ENCODE results near the gene SDR39U1.
"Not testable (repeated sequence)": the region's sequence is repeated elsewhere in the genome, so short reads cannot be mapped to it uniquely, and the experiment has no call there.

The SDR39U1 gene, protein sequence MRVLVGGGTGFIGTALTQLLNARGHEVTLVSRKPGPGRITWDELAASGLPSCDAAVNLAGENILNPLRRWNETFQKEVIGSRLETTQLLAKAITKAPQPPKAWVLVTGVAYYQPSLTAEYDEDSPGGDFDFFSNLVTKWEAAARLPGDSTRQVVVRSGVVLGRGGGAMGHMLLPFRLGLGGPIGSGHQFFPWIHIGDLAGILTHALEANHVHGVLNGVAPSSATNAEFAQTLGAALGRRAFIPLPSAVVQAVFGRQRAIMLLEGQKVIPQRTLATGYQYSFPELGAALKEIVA

DNA sequence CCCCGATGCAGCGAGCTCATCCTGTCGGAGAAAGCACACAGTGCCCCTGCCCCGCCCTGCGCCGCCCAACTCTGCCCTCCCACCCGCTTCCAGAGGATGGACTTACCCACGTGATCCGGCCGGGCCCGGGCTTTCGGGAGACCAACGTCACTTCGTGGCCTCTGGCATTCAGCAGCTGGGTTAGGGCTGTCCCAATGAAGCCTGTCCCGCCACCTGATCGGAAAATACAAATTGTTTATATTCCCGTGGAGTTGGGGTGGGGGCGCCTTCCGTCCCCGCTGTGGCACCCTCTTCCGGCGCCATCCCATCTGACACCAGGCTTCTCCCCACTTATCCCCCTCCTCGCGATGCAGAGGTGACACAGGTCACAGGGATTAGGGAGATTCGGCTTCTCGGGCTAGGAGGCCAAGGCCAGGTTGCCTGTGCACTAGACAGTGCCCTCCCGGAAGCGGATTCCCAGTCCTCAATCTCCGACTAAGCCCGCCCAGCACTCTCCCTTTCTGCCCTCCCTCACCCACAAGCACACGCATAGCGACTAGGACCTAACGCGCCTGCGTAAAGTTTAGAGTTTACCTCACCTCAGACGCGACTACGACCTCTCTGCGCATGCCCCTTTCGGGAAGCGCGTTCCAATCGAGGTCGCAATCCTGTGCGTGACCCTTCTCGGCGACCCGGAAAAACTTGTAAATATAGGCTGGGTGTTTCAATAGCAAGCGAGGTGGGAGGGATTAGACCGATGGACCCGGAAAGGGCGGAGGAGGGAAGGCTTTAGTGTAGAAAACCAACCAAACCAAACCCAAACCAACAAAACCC lies at the start of gene SDR39U1:
SDR39U1 (minus strand) TSS at position 537 of the 813 bp plus-strand sequence; CDS start at position 530, 7 bp downstream.
- peak within 1 kb of the TSS; percentile 96 for H3K4me3 ChIP-seq (ENCODE audit: low read length)
- TF ChIP-seq ZNF274 (IDR thresholded peaks at IDR 0.05; ENCODE audit: low read depth, low read length): no peak

DNA sequence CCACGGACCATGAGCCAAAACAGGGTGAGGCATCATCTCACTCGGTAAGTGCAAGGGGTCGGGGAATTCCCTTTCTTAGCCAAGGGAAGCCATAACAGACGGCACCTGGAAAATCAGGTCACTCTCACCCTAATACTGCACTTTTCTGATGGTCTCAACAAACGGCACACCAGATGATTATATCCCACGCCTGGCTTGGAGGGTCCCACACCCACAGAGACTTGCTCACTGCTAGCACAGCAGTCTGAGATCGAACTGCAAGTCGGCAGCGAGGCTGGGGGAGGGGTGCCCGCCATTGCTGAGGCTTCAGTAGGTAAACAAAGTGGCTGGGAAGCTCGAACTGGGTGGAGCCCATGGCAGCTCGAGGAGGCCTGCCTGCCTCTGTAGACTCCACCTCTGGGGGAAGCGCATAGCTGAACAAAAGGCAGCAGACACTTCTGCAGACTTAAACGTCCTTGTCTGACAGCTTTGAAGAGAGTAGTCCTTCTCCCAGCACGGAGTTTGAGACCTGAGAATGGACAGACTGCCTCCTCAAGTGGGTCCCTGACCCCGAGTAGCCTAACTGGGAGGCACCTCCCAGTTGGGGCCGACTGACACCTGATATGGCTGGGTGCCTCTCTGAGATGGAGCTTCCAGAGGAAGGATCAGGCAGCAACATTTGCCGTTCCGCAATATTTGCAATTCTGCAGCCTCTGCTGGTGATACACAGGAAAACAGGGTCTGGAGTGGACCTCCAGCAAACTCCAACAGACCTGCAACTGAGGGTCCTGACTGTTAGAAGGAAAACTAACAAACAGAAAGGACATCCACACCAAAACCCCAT lies 49.2 kb upstream of the SDR39U1 start:
- not testable (repeated sequence) for H3K4me3 ChIP-seq (ENCODE audit: low read length)

DNA sequence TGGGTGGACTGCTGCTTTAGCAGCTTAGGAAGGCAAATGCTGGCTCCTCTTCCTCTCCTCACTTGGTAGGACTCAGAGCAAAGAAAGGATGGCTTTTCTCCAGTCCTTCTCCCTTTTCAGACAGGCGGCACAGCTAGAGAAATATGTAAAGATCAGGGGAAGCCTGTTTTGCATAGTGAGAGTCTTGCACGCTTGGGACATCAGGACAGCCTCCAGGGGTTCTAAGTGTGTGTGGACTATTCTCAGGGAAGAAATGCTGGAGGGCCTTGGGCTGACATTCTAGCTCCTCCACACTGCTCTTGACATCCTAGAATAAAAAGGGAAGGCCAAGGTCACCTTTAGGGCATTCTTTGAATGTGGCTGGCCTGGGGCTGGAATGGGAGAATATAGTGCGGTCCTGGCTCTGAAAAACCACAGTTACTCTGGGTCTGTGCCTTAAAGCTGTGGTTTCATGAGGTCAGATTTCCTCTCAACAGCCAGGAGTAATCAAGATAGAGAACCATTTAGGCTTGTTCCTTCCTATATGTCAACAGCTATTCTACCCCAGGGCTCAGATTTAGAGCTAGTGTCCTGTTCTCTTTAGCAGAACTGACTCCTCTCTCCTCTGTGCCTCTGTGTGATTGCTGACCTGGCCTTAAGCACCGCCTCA lies 41.2 kb upstream of the SDR39U1 start:
- no peak overlapping the region for H3K4me3 ChIP-seq (ENCODE audit: low read length)
- no peak for TF ChIP-seq ZNF274 (IDR thresholded peaks at IDR 0.05; ENCODE audit: low read depth, low read length)

DNA sequence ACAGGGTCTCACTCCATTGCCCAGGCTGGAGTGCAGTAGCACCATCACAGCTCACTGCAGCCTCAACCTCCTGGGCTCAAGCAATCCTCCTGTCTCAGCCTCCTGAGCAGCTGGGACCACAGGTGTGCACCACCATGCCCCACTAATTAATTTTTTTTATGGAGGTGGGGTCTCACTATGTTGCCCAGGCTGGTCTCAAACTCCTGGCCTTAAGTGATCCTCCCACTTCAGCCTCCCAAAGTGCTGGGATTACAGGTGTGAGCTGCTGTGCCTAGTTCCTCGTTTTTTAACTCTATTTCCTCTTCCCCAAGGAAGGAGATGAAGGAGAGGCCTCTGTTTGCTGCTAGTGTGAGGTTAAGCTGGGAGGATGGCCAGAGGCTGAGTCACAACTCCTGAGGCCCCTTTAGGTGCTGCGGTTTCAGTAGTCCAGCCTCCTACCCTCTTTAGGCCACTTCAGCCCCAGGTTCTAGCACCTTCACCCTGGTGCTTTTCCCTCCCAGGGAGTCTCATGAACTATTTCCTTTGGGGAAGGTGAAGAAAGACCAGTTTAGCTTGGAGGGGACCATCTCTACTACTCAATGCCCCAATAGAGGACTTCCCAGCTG lies 40.2 kb upstream of the SDR39U1 start:
- not testable (repeated sequence) for H3K4me3 ChIP-seq (ENCODE audit: low read length)

DNA sequence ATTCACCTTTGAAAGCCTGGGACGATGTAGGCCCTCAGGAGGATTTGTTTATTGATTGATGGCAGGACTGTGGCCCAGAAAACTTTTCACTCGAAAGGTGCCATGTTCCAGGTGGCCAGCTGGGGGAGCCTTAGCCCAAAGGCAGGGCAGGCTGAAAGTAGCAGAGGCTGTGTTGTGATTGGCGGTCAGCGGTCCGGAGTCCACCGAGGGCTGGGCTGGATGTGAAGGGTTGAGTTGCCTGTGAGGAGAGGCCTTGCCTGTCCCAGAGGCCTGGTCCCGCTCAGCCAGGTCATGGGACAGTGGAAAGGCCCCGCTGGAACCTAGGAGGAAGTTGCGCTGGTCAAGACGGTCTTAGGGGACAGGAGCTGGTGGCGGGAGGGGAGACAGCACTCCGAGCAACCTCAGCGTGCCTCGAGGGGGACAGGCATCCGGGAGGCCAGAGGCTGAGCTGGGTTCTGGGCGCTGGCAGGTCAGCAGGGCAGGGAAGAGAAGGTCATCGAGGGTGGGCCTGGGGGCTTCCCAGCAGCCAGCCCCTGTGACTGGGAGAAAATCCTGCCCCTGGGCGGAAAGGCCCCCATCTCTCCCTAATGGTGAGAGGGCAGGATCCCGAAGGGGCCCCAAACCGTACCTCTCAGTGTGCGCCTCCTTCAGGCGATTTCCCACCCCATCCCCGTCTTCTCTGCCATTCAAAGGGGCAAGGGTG lies 39.2 kb upstream of the SDR39U1 start:
- no peak for TF ChIP-seq ZNF274 (IDR thresholded peaks at IDR 0.05; ENCODE audit: low read depth, low read length)
- no peak overlapping the region for H3K4me3 ChIP-seq (ENCODE audit: low read length)

DNA sequence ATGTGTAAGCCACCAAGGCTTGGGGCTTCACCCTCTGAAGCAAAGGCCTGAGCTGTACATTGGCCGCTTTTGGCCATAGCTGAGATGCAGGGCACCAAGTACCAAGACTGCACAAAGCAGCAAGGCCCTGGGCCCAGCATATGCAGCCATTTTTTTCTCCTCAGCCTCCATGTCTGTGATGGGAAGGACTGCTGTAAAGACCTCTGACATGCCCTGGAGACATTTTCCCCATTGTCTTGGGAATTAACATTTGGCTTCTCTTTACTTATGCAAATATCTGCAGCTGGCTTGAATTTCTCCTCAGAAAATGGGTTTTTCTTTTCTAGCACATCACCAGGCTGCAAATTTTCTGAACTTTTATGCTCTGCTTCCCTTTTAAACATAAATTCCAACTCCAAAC lies 37.4 kb upstream of the SDR39U1 start:
- H3K4me3 ChIP-seq (ENCODE audit: low read length): not testable (repeated sequence)

DNA sequence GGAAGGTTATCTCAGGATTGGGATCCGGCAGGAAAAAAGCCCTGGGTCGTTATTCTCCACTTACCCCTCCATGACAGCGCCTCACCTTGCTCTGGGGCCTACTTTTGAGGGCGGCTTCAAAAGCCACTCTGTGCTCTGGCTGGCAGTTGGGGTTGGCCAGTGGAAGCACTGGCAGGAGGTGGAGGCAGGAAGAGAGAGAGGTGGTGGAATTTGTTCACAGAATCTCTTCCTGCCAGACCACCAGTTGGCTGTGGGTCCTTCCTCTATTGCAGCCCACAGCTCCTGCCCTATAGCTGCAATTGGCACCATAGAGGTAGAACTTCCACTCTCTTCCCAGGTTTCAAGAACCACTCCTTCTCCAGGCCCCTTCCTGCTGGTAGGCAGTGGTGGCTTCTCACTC lies 32.7 kb upstream of the SDR39U1 start:
- no peak overlapping the region for H3K4me3 ChIP-seq (ENCODE audit: low read length)
- no peak for TF ChIP-seq ZNF274 (IDR thresholded peaks at IDR 0.05; ENCODE audit: low read depth, low read length)

DNA sequence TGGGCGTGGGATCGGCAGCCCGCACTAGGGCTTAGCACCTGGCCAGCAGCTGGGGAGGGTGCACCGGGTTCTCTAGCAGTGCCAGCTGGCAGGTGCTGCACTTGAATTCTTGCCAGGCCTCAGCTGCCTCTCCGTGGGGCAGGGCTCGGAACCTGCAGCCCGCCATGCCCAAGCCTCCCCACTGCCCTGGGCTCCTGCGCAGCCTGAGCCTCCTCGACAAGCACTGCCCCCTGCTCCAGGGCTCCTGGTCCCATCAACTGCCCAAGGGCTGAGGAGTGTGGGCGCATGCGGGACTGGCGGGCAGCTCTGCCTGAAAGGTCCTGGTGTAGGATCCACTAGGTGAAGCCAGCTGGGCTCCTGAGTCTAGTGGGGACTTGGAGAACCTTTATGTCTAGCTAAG lies 30.6 kb upstream of the SDR39U1 start:
- TF ChIP-seq ZNF274 (IDR thresholded peaks at IDR 0.05; ENCODE audit: low read depth, low read length): no peak
- H3K4me3 ChIP-seq (ENCODE audit: low read length): no peak overlapping the region

DNA sequence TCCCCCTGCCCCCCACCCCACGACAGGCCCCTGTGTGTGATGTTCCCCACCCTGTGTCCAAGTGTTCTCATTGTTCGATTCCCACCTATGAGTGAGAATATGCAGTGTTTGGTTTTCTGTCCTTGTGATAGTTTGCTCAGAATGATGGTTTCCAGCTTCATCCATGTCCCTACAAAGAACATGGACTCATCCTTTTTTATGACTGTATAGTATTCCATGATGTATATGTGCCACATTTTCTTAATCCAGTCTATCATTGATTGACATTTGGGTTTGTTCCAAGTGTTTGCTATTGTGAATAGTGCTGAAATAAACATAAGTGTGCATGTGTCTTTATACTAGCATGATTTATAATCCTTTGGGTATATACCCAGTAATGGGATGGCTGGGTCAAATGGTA lies 27.9 kb upstream of the SDR39U1 start:
- H3K4me3 ChIP-seq (ENCODE audit: low read length): not testable (repeated sequence)

DNA sequence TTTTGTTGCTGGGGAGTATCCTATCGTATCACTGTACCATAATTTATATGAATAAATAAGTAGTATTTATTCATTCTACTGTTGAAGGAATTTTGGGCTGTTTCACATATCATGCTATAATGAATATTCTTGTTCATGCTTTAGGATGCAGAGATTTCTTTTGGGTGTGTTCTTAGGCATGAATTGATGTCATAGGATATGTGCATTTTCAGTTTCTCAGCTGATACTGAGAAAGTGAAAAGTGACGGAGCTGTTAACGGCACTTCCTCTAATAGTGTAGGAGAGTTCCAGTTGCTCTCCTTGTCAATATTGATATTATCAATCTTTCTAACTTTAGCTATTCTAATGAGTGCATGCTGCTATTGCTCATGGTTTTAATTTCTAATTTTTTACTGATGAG lies 23.2 kb upstream of the SDR39U1 start:
- H3K4me3 ChIP-seq (ENCODE audit: low read length): no peak overlapping the region
- no peak for TF ChIP-seq ZNF274 (IDR thresholded peaks at IDR 0.05; ENCODE audit: low read depth, low read length)

DNA sequence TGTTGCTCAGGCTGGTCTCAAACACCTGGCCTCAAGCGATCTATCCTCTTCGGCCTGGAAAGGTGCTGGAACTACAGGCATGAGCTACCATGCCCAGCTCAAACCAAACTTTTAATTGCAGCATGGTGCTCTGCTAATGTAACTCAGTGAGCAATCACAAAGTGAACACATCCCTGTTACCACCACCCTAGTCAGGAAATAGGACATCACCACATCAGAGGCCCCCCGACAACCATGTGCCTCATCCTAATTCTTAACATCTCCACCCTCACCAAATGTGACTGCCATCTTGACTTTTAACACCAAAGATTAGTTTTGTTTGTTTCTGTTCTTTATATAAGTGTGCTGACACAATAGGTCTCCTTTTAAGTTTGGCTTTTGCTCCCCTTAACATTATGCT lies 22.8 kb upstream of the SDR39U1 start:
- H3K4me3 ChIP-seq (ENCODE audit: low read length): no peak overlapping the region

DNA sequence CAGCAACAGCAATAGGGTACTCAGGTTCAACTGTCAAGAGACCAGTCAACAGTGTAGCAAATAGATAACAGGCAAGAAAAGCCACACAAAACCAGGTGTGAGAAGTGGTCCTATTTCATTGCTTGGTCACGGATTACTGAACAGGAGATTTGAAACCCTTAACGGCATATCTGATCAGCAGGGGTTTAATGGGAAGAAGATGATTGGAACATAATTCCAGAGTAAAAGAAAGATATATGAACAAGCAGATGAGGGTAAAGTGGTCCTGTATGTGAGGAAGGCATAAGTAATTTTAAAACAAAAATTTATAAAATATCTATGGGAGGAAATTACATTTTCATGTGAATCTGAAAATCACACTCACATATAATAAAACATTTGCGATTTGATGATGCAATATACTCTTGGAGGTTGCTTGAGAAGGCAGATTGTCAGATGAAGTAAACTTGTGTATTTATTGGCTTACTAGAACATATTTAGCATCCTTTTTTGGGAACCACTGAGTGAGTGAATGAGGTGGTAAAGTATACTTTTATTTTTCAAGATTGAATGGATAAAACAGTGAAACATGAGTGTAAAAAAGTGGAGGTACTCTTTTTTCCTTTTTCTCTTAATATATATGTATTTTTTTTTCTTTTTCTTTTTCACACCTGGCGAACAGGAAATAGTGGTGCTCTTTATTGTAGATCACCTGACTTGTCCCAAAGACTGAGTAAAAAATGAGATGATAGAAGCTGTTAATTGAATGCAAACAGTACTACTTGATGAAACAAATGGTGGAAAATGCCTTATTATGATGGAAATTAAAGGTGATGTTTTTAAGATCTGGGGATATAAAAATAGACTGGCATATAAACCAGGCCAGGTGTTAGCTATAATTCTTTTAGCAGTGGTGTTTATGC lies 21.6 kb upstream of the SDR39U1 start:
- TF ChIP-seq ZNF274 (IDR thresholded peaks at IDR 0.05; ENCODE audit: low read depth, low read length): no peak
- no peak overlapping the region for H3K4me3 ChIP-seq (ENCODE audit: low read length)

More for the DNA sequence above, 22.8 kb upstream of the SDR39U1 start:
- TF ChIP-seq ZNF274 (IDR thresholded peaks at IDR 0.05; ENCODE audit: low read depth, low read length): no peak

All from GM08714 (cell line).